Right atrium auricular region (tissue), 2 donors: ENCODE results near the gene HDHD5. TPM values are rescaled to one million over a fixed set of nuclear protein-coding genes. Genes with fewer than 3 reads are reported as not detected.

Experiments used
- DNase-seq: peaks from one replicate; pipeline ENCODE4 v3.0.0-alpha.2; 2019; ENCODE audit warnings: low spot score
- H3K27ac ChIP-seq, 2 donors: fragments of 200-600 bp; sonication (generic); 1 replicate in 1 of 2; 2 replicates in 1 of 2; pipeline ENCODE4 v1.5.1; 2016 to 2019
- H3K27me3 ChIP-seq, 2 donors: fragments of 200-600 bp; sonication (generic); one replicate each; pipeline versions ENCODE4 v1.5.1 to v1.6.0; 2017 to 2019
- H3K36me3 ChIP-seq: fragments of 200-600 bp; sonication (generic); one replicate; pipeline ENCODE4 v1.5.1; 2016
- H3K4me1 ChIP-seq, 2 donors: fragments of 200-600 bp; sonication (generic); one replicate each; pipeline versions ENCODE4 v1.5.1 to v1.6.0; 2017 to 2019
- H3K4me3 ChIP-seq, 2 donors: fragments of 200-600 bp; sonication (generic); 1 replicate in 1 of 2; 2 replicates in 1 of 2; pipeline ENCODE4 v1.5.1; 2017 to 2019; ENCODE audit warnings: mild to moderate bottlenecking in 1 of 2, moderate library complexity in 1 of 2
- H3K9me3 ChIP-seq, 2 donors: fragments of 200-600 bp; sonication (generic); one replicate each; pipeline ENCODE4 v1.5.1; 2019
- CTCF ChIP-seq, 2 donors: fragments of 200-600 bp; sonication (generic); IDR thresholded peaks; one replicate each; pipeline ENCODE4 v1.5.1; 2019; ENCODE audit warnings: antibody characterized with exemption in 2 of 2
- total RNA-seq, 2 donors: library from RNA; depleted of rRNA; stranded (reverse); fragments of >200 nt; gene quantifications; one replicate each; pipeline ENCODE4 v1.1.0, GENCODE V29; 2016

HDHD5 gene
- total RNA-seq, 2 donors from 2014 or later, result 33.1 to 39.7 TPM

- H3K9me3 ChIP-seq, result no peaks in the 10 kb centered on the region
- no peak overlapping the region for H3K27ac ChIP-seq
- TF ChIP-seq CTCF (IDR thresholded peaks at IDR 0.05), result no peak
- H3K36me3 ChIP-seq, result peaks cover 18% of the 10 kb centered on the region
- H3K4me1 ChIP-seq, result peaks cover 0 to 17% of the 10 kb centered on the region in 2 donors
- DNase-seq, result no peak
- H3K27me3 ChIP-seq, result no peaks in the 10 kb centered on the region
- no peak overlapping the region for H3K4me3 ChIP-seq
These were observed 23.8 kb downstream of the HDHD5 start for GRCh38 chr22:17135153-17135760.

GRCh38 chr22:17133137-17133536 is 25.9 kb downstream of the HDHD5 start:
- TF ChIP-seq CTCF (IDR thresholded peaks at IDR 0.05), result no peak
- DNase-seq, result no peak
- no peak overlapping the region for H3K27ac ChIP-seq

GRCh38 chr22:17132112-17132511 is 27.0 kb downstream of the HDHD5 start:
- H3K4me1 ChIP-seq, result peaks cover 0 to 8% of the 10 kb centered on the region in 2 donors
- peak overlapping the region in 1 of 2 donors; percentile 35 for H3K27ac ChIP-seq
- peak in 1 of 2 donors; percentile 1 for TF ChIP-seq CTCF (IDR thresholded peaks at IDR 0.05)
- no peaks in the 10 kb centered on the region for H3K36me3 ChIP-seq
- H3K27me3 ChIP-seq, result no peaks in the 10 kb centered on the region
- H3K4me3 ChIP-seq, result no peak overlapping the region
- H3K9me3 ChIP-seq, result no peaks in the 10 kb centered on the region
- DNase-seq, result no peak

More at GRCh38 chr22:17133137-17133536, 25.9 kb downstream of the HDHD5 start:
- Histone ChIP-seq H3K36me3 (peaks cover 8% of the 10 kb centered on the region), H3K27me3 (no peaks in the 10 kb centered on the region), H3K4me1 (peaks cover 0 to 8% of the 10 kb centered on the region in 2 donors), H3K9me3 (no peaks in the 10 kb centered on the region), H3K4me3 (no peak overlapping the region)

GRCh38 chr22:17131686-17132085 is 27.4 kb downstream of the HDHD5 start:
- DNase-seq, result no peak
- peak in 1 of 2 donors; percentile 7 for TF ChIP-seq CTCF (IDR thresholded peaks at IDR 0.05)

DNA sequence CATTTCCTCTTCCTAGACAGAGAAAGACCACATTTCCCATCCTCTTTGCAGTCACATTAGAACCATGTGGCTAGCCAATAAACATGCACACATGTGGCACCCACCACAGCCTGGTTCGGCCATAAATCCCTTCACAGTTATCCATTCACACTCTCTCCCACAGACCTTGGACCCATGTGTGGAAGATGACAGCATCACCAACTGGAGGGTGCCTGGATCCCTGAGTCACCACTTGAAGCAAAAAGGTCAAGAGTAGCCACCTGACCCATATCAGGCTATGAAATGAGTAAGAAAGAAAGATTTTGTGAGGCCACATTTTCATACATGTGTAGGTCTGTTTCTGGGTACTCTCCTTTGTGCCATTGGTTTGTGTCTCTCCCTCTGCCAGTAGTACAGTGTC is 28.9 kb downstream of the HDHD5 start:
- no peaks in the 10 kb centered on the region for H3K9me3 ChIP-seq
- H3K36me3 ChIP-seq, result no peaks in the 10 kb centered on the region
- no peak overlapping the region for H3K27ac ChIP-seq
- H3K27me3 ChIP-seq, result no peaks in the 10 kb centered on the region
- DNase-seq, result no peak
- H3K4me1 ChIP-seq, result peaks cover 0 to 8% of the 10 kb centered on the region in 2 donors
- no peak for TF ChIP-seq CTCF (IDR thresholded peaks at IDR 0.05)
- H3K4me3 ChIP-seq, result no peak overlapping the region

More at GRCh38 chr22:17131686-17132085, 27.4 kb downstream of the HDHD5 start:
- no peaks in the 10 kb centered on the region for H3K36me3 ChIP-seq
- H3K27ac ChIP-seq, result peak overlapping the region in 1 of 2 donors; percentile 18
- H3K4me1 ChIP-seq, result peaks cover 0 to 8% of the 10 kb centered on the region in 2 donors
- H3K27me3 ChIP-seq, result no peaks in the 10 kb centered on the region
- H3K9me3 ChIP-seq, result no peaks in the 10 kb centered on the region
- H3K4me3 ChIP-seq, result no peak overlapping the region
